ENCODE data around the gene TM4SF1. TPM values are rescaled to one million over a fixed set of nuclear protein-coding genes. Genes with fewer than 3 reads are reported as not detected.

Gene TM4SF1
- total RNA-seq, 1 experiment from 2014 or later: 5.7 TPM

GRCh38 chr3:149373235-149374125 is 4.0 kb downstream of the TM4SF1 start:
- Histone ChIP-seq H3K9me3 (replicated peaks) (no peaks in the 10 kb centered on the region), H3K27ac (no peak overlapping the region), H3K4me3 (no peak overlapping the region), H3K27me3 (no peaks in the 10 kb centered on the region), H3K36me3 (no peaks in the 10 kb centered on the region), H3K4me1 (no peaks in the 10 kb centered on the region)
- no peak for DNase-seq

DNA sequence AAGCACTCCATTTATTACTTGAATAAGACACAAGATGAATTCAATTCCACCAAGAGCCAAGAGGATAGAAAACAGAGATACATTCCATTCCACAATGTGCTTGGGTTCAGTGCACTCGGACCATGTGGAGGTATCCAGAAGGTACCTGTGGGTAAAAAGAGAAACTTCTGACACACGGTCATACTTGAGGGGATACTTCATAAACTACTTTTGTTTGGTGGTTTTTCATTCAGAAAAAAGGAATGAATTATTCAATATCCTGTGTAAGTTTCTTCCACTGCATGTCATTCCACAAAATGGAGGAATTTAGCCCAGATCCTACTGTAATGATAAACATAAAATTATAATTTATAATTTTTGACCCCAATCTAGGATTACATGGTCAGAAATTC is 5.7 kb downstream of the TM4SF1 start:
- Histone ChIP-seq H3K9me3 (replicated peaks) (no peaks in the 10 kb centered on the region), H3K4me3 (no peak overlapping the region), H3K27ac (no peak overlapping the region), H3K27me3 (no peaks in the 10 kb centered on the region), H3K36me3 (no peaks in the 10 kb centered on the region), H3K4me1 (no peaks in the 10 kb centered on the region)
- no peak for DNase-seq

DNA sequence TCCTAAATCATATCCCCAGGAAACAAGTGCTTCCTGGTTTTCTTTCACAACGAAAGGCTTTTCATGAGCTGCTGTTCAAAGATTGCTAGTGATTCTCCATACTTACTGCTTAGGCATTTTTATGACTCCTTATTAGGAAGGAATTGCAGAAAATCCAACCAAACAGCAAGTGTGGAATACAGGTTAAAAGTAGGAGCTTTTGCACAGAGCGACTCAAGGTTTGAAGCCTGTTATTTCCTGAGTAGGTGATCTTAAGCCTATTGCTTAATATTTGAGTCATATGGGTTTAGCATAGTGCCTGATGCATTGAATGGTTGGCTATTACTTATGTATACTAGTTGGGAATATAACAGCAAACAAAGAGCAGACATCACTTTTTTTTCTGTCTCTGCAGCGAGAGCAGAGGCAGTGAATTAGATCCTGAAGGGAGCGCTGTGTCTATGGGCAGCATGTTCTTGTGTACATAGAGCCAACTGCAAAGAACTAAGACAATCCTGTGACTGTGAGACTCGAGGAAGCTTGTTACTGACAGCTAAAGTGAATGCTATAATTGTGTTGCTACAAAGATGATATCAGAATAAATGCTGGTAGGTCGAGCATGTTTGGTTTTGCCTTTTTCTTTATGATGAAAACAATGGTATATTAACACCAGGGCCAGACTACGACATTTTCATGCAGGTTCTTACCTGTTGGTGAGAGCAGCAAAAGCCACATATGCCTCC is 6.3 kb downstream of the TM4SF1 start:
- H3K36me3 ChIP-seq: no peaks in the 10 kb centered on the region
- DNase-seq: no peak

GRCh38 chr3:149369991-149370866 is 7.2 kb downstream of the TM4SF1 start:
- no peak for DNase-seq
- H3K36me3 ChIP-seq: no peaks in the 10 kb centered on the region
- no peak overlapping the region for H3K27ac ChIP-seq
- H3K27me3 ChIP-seq: no peaks in the 10 kb centered on the region
- H3K4me1 ChIP-seq: no peaks in the 10 kb centered on the region
- no peaks in the 10 kb centered on the region for H3K9me3 ChIP-seq (replicated peaks)
- no peak overlapping the region for H3K4me3 ChIP-seq

More for the DNA sequence above, 6.3 kb downstream of the TM4SF1 start:
- Histone ChIP-seq H3K27ac (no peak overlapping the region), H3K9me3 (replicated peaks) (no peaks in the 10 kb centered on the region), H3K4me1 (no peaks in the 10 kb centered on the region), H3K4me3 (no peak overlapping the region), H3K27me3 (no peaks in the 10 kb centered on the region)

GRCh38 chr3:149368674-149369497 is 8.6 kb downstream of the TM4SF1 start:
- Histone ChIP-seq H3K27me3 (no peaks in the 10 kb centered on the region), H3K36me3 (no peaks in the 10 kb centered on the region), H3K4me1 (no peaks in the 10 kb centered on the region), H3K4me3 (no peak overlapping the region), H3K27ac (no peak overlapping the region), H3K9me3 (replicated peaks) (no peaks in the 10 kb centered on the region)
- no peak for DNase-seq

DNA sequence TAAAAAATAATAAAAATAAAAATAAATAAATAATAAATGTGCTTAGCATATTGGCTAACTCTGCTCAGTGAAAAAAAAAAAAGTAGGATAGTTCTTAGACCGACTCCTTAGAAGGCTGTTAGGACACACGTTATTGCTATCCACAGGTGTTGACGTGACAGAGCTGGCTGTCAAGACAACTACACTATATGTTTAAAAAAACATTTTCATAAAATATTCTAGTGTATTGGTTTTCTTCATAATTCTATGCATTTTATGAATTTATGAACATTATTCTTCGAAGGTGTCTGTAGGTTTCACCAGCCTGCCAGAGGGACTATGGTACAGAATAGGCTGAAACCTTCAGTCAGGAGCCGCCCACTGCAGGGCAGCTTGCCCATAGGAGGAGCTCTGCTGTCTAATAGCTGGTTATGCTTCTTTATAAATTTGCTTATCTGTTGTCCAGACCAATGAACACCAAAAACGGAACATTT is 9.2 kb downstream of the TM4SF1 start:
- H3K36me3 ChIP-seq: no peaks in the 10 kb centered on the region
- no peaks in the 10 kb centered on the region for H3K4me1 ChIP-seq
- no peak overlapping the region for H3K4me3 ChIP-seq
- H3K27me3 ChIP-seq: no peaks in the 10 kb centered on the region
- DNase-seq: no peak
- no peaks in the 10 kb centered on the region for H3K9me3 ChIP-seq (replicated peaks)
- no peak overlapping the region for H3K27ac ChIP-seq

- H3K27me3 ChIP-seq: no peaks in the 10 kb centered on the region
- no peak overlapping the region for H3K4me3 ChIP-seq
- H3K36me3 ChIP-seq: no peaks in the 10 kb centered on the region
- no peaks in the 10 kb centered on the region for H3K9me3 ChIP-seq (replicated peaks)
- no peak overlapping the region for H3K27ac ChIP-seq
- no peaks in the 10 kb centered on the region for H3K4me1 ChIP-seq
- DNase-seq: no peak
These were observed 10.3 kb downstream of the TM4SF1 start for GRCh38 chr3:149366941-149367840.

DNA sequence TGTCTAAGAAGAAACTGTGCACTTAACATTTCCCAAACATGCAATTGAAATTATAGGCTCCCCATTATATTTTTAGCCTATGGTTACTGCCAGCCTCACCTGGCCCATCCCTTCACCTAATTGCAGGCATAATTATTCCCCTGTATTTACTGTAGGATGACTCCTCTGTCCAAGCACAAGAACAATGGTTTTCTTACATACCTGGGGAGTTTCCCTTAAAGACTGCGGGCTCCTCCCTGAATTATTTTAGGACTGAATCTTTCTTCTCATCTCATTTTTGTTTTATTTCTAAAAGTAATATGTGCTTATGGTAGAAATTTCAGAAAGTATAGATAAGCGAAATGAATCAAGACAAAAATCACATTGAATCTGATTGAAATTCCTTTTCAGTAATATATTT is 11.4 kb downstream of the TM4SF1 start:
- Histone ChIP-seq H3K4me1 (no peaks in the 10 kb centered on the region), H3K9me3 (replicated peaks) (no peaks in the 10 kb centered on the region), H3K27ac (no peak overlapping the region), H3K27me3 (no peaks in the 10 kb centered on the region), H3K4me3 (no peak overlapping the region), H3K36me3 (no peaks in the 10 kb centered on the region)
- no peak for DNase-seq

DNA sequence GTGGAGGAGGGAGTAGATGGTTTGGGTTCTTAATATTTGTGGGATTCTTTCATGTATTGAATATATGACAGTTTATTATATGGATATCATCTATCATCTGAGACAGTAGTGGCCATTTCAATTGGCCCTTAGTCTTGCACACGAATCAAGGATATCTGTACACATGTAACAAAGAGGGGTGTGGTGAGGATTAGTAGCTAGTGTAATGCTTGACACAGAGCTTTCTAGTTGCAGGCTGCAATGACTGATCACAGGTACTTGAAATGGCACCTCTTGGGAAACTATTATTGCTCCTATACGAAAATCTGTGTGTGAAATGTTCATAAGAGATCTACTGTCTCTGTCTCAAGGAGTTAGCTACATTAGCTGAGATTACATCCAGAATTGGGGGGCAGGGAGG is 12.8 kb downstream of the TM4SF1 start:
- Histone ChIP-seq H3K36me3 (no peaks in the 10 kb centered on the region), H3K4me1 (no peaks in the 10 kb centered on the region), H3K4me3 (no peak overlapping the region), H3K27ac (no peak overlapping the region), H3K9me3 (replicated peaks) (no peaks in the 10 kb centered on the region), H3K27me3 (no peaks in the 10 kb centered on the region)
- no peak for DNase-seq

- Histone ChIP-seq H3K27ac (no peak overlapping the region), H3K27me3 (no peaks in the 10 kb centered on the region), H3K4me3 (no peak overlapping the region), H3K4me1 (no peaks in the 10 kb centered on the region), H3K36me3 (no peaks in the 10 kb centered on the region), H3K9me3 (replicated peaks) (no peaks in the 10 kb centered on the region)
- no peak for DNase-seq
These were observed 14.4 kb downstream of the TM4SF1 start for GRCh38 chr3:149363053-149363452.

- H3K27me3 ChIP-seq: no peaks in the 10 kb centered on the region
- H3K9me3 ChIP-seq (replicated peaks): no peaks in the 10 kb centered on the region
- no peaks in the 10 kb centered on the region for H3K36me3 ChIP-seq
- no peak overlapping the region for H3K27ac ChIP-seq
- no peaks in the 10 kb centered on the region for H3K4me1 ChIP-seq
- no peak overlapping the region for H3K4me3 ChIP-seq
- no peak for DNase-seq
These were observed 15.1 kb downstream of the TM4SF1 start for GRCh38 chr3:149362366-149362765.

- no peak for DNase-seq
- peaks cover 9% of the 10 kb centered on the region; the same call in 1 of the 2 replicates for H3K4me1 ChIP-seq
- H3K9me3 ChIP-seq (replicated peaks): no peaks in the 10 kb centered on the region
- no peaks in the 10 kb centered on the region for H3K27me3 ChIP-seq
- no peak overlapping the region for H3K4me3 ChIP-seq
- no peaks in the 10 kb centered on the region for H3K36me3 ChIP-seq
- peak overlapping the region; percentile 62 for H3K27ac ChIP-seq
These were observed 20.8 kb downstream of the TM4SF1 start for GRCh38 chr3:149356630-149357029.

GRCh38 chr3:149356044-149356592 is 21.3 kb downstream of the TM4SF1 start:
- Histone ChIP-seq H3K4me3 (peak overlapping the region; percentile 3; the same call in 1 of the 2 replicates), H3K27me3 (no peaks in the 10 kb centered on the region), H3K36me3 (no peaks in the 10 kb centered on the region), H3K9me3 (replicated peaks) (no peaks in the 10 kb centered on the region), H3K4me1 (peaks cover 9% of the 10 kb centered on the region; the same call in 1 of the 2 replicates), H3K27ac (peak overlapping the region; percentile 62)
- peak; percentile 40 to 74 for DNase-seq
